Activated CD4-positive, CD25-positive, alpha-beta regulatory T cell treated with anti-CD3 and anti-CD28 coated beads, Interleukin-2, amount 50 U/mL, for 72 hours (primary cell): ENCODE results near the gene PTAFR.

Experiments used
- DNase-seq: peaks from one replicate; pipeline ENCODE4 v3.0.0; 2021

The PTAFR gene, protein sequence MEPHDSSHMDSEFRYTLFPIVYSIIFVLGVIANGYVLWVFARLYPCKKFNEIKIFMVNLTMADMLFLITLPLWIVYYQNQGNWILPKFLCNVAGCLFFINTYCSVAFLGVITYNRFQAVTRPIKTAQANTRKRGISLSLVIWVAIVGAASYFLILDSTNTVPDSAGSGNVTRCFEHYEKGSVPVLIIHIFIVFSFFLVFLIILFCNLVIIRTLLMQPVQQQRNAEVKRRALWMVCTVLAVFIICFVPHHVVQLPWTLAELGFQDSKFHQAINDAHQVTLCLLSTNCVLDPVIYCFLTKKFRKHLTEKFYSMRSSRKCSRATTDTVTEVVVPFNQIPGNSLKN

GRCh38 chr1:28176492-28177470, at the start of gene PTAFR:
PTAFR (minus strand) TSS chr1:28176690; CDS start chr1:28151021, 25,669 bp downstream.
- DNase-seq, result no peak

GRCh38 chr1:28213315-28213714, 36.8 kb upstream of the PTAFR start:
- no peak for DNase-seq

DNA sequence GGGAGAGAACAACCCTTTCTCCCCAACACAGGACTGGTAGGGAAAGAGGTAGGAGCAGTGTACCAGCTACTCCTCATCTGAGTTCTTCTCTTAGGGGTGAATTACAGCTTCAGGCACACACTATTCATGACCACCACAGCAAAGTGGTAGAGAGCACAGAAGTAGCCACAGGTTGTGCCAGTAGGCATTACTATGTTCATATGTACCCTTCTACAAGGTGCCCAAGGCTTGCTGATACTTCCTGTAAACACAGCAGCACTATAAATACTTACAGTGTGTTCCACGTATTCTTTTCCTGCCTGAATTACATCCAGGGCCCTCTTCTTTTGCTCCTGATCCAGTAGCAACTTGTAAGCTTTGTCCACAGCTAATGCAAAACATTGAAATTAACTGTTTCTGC, 33.2 kb upstream of the PTAFR start:
- no peak for DNase-seq

DNA sequence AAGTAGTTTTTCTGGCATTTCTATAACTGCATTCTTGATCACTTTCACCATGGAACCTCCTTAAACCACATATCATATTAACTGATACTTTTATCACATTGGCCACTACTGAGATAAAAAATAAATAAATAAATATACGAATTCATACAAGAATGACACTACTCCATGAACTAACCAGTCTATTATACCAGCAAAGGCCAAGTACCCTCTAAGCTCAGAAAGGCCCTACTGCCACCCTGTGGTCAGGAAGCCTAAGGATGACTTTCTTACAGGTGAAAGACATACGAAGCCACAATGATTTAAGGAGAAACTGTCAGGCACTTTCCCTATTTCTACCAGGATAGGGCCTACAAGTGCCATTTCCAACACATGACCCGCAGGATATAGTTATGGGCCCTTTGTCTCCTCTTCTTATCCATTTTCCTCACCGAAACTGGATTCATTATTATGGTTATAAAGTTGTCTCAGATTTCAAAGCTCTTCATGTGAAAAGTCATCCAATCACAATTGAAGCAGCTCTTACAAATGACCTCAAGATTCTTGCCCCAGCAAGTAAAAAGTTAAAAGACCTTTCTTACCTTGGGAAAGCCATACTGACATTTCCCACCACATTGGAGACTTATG, 32.4 kb upstream of the PTAFR start:
- DNase-seq, result no peak

DNA sequence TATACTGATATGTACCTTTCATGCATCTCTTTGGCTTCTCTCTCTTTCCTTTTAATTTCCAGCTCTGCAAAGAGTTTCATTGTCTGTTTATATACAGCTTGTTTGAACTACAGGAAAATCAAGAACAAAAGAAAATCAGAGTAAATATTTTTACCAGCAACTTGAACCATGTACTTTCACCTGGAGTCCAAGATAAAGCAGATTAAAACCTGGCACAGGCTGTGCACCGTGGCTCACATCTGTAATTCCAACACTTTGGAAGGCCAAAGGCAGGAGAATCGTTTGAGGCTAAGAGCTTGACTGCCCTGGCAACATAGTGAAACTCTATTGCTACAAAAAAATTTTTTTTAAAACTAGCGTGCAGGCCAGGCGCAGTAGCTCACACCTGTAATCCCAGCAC, 28.8 kb upstream of the PTAFR start:
- no peak for DNase-seq

GRCh38 chr1:28200234-28200873, 23.9 kb upstream of the PTAFR start:
- DNase-seq, result no peak

DNA sequence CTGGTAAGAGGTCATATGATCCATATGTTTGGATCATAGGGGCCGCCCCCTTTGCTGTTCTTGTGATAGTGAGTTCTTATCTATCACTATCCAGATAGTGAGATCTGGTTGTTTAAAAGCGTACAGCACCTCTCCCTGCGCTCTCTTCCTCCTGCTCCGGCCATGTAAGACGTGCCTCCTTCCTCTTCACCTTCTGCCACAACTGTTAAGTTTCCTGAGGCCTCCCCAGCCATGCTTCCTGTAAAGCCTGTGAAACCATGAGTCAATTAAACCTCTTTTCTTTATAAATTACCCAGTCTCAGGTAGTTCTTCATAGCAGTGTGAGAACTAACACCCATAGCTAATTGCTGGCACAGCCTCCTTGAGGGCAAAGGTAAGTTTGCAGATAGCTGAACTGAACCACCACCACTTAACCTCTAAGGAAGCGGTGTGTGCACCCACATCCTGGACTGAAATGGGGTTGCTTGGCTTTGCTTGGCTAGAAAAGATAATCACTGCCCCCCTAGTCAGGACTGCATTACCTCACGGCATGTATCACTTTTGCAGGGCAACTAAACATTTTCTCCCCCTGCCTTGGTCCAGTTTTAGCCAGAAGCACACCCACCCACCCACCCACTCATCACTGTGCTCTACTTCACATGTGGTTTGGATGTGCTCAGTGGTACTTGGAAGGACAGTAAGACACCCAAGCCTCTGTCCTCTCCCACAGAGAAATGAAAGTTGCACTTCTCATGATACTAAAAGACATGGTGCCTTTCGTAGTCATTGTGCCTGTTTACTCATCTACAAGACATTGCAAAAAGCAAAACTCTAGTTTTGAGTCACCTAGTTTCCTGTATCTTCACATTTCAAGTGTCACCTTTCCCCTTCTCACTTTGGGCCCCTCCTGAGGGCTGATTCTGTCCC, 23.1 kb upstream of the PTAFR start:
- peak; percentile 64 for DNase-seq

- no peak for DNase-seq
These were observed 21.4 kb upstream of the PTAFR start for GRCh38 chr1:28197682-28198415.

DNA sequence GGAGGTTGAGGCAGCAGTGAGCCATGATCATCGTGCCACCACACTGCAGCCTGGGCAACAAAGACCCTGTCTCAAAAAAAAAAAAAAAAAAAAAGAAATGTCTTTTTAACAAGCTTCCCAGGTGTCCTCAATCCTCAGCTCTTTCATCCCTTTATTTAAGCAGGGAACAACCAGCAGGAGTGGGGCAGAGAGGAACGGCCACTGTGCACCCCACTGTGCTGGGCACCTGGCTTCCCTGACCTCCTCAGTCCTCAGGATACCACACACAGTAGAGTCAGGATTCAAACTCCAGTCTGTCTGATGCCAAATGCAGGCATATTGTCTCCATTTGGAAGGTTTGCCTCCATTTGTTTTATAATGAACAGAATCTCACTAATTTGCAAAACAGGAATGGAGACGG, 19.8 kb upstream of the PTAFR start:
- no peak for DNase-seq

DNA sequence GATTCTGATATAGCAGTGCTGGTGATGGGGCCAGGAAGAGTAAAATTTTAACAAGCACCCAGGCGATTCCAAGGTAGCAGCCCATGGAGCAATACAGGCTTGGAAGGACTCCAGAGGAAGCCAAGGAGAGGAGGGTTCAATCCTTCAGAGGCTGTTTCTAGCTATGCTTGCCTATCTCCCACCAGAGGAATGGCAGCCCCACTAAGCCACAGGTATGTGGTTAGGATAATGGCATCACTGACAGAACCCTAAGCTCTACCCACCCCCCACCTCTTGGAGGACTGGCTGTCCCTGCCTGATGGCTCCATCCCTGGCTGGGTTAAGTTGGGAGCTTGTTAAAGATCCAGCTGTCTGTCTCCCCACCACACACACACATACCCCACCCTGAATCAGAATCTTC, 19.3 kb upstream of the PTAFR start:
- no peak for DNase-seq

GRCh38 chr1:28194326-28195035, 18.0 kb upstream of the PTAFR start:
- DNase-seq, result no peak

DNA sequence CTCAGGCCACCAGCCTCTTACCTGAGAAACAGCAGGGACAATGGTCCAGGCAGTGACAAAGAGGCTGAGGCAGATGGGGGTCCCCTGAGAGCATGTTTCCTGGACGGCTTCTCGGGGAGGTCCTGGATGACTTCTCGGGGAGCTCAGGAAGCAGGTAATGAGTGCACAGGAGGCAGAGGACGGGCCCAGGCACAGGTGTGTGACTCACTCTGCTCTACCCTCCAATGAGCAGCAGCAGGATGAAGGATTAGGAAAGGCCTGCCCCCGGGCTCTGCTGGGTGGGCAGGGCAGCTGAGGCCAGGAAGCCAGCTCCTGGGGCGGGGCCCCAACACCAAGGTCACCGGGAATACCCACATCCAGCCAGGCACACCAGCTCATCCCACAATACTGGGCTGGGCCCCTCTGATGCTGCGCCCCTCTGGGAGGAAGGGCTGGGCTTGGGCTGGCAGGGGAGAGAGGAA, 17.2 kb upstream of the PTAFR start:
- no peak for DNase-seq

GRCh38 chr1:28190996-28191645, 14.6 kb upstream of the PTAFR start:
- no peak for DNase-seq

DNA sequence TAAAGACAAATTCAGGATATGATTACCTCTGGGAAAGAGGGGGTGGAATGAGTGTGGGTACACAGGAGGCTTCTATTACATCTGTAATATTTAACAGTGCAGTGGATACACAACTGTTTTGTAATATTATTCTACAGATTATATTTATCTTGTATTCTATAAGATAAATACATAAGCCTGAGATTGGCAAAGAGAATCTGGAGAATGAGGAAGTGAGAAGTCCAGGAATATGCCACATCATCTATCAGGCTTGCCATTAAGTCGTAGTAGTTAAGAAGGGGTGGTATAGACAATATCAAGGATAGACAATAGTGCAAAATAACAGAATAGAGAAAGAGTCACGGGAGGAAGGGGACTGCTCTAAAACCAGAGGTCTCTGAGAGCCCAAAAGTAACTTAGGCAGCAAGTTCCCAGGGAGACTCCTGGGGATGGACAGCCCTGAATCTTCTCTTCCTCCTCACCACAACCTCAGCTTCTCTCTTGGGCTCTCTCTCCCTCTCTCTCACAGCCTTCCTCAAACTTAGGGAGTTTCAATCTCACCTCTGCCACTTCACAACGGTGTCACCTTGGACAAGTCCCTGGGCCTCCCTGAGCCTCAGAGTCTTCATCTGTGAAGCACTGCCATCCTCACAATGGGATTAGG, 14.0 kb upstream of the PTAFR start:
- DNase-seq, result no peak

GRCh38 chr1:28185071-28185470, 8.6 kb upstream of the PTAFR start:
- no peak for DNase-seq

GRCh38 chr1:28180306-28181305, 4.1 kb upstream of the PTAFR start:
- DNase-seq, result no peak

DNA sequence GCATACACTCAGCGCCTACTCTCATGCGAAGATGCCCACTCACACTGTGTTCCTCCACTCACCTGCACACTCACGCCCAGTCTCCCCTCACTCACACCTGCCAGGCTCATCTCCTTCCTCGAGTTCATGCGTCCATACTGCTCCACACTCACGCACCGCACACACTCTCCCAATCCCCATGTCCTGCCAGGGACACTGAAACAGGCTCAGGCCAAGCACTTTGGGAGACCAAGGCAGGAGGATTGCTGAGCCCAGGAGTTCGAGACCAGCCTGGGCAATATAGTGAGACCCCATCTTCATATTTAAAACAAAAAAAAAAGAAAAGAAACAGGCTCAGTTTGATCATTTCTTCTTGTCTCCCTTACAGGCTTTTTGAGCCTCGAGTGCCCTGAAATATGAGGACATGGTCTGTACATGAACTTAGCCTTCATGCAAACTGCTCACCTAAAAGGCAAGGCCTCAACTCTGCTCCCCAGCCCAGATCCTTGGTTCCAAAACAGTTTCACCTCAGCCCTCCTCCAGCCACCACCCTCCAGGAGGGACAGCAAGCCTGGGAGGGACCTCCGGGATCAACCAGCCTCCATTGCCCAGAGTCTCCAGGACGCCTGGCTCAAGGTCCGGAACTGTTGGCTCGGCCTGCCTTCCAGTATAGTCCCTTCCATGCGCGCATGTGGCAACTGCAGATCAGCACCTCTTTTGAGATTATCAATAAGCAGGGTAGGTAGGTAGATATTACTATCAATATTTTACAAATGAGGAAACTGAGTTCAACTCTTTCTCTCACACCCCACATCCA, 2.4 kb upstream of the PTAFR start:
- no peak for DNase-seq
